Gastroesophageal sphincter (tissue), 3 donors: Measurements from ENCODE around the gene PCDHGC5.

ENCODE experiments used
- EP300 ChIP-seq: sonication (generic); formaldehyde crosslinking; IDR thresholded peaks from one replicate; pipeline ENCODE4 v1.6.1; 2017; ENCODE audit warnings: antibody characterized with exemption, mild to moderate bottlenecking
- POLR2A ChIP-seq, 2 donors: fragments of 450-650 bp; IDR thresholded peaks; one replicate each; pipeline ENCODE4 v1.6.1; 2017; ENCODE audit warnings: antibody characterized with exemption in 2 of 2, mild to moderate bottlenecking in 2 of 2, moderate library complexity in 1 of 2
- POLR2AphosphoS5 ChIP-seq: sonication (generic); formaldehyde crosslinking; IDR thresholded peaks from one replicate; pipeline ENCODE4 v1.6.1; 2017; ENCODE audit warnings: antibody characterized with exemption
- TF ChIP-seq, protein P1 (sequence below), 4 experiments: fragments of 200-600 bp in 2 of 4; fragments of 450-650 bp in 2 of 4; sonication (generic) in 1 of 4; IDR thresholded peaks; one replicate each; pipeline ENCODE4 v1.5.1; 2017 to 2019; ENCODE audit warnings: antibody characterized with exemption in 4 of 4, mild to moderate bottlenecking in 2 of 4, moderate library complexity in 2 of 4

DNA sequence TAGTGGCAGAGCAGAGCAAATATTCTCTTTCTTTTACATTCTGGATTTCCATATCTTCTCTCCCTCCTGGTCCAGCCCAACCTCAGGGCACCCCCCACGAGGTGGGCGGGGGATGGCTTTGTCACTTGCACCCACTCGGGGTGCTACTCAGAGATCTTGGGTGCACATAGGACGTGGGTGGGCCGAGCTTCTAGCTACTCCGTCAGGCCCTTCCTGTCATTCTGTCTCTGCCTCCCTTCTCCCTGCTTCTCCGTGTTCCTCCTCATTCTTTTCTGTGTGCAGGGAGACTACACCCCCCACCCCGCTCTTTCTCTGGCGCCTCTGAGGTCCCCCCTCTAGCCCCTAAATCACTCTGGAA is 19.5 kb downstream of the PCDHGC5 start:
- TF ChIP-seq, protein P1, sequence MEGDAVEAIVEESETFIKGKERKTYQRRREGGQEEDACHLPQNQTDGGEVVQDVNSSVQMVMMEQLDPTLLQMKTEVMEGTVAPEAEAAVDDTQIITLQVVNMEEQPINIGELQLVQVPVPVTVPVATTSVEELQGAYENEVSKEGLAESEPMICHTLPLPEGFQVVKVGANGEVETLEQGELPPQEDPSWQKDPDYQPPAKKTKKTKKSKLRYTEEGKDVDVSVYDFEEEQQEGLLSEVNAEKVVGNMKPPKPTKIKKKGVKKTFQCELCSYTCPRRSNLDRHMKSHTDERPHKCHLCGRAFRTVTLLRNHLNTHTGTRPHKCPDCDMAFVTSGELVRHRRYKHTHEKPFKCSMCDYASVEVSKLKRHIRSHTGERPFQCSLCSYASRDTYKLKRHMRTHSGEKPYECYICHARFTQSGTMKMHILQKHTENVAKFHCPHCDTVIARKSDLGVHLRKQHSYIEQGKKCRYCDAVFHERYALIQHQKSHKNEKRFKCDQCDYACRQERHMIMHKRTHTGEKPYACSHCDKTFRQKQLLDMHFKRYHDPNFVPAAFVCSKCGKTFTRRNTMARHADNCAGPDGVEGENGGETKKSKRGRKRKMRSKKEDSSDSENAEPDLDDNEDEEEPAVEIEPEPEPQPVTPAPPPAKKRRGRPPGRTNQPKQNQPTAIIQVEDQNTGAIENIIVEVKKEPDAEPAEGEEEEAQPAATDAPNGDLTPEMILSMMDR (IDR thresholded peaks at IDR 0.05) = no peak
- TF ChIP-seq EP300 = no peak
- no peak for TF ChIP-seq POLR2A (IDR thresholded peaks at IDR 0.05)
- TF ChIP-seq POLR2AphosphoS5 = no peak
